GM23248 (cell line): ENCODE data around the gene FSTL1. TPM values are rescaled to one million over a fixed set of nuclear protein-coding genes. Genes with fewer than 3 reads are reported as not detected.

Source experiments
- DNase-seq: peaks from one replicate; pipeline ENCODE4 v3.0.0-alpha.2; 2015
- H2AFZ ChIP-seq: fragments of 200-600 bp; sonication (generic); 2 replicates; pipeline ENCODE4 v1.6.1; 2016; ENCODE audit warnings: antibody characterized with exemption
- H3F3A ChIP-seq: fragments of 200-600 bp; sonication (generic); 2 replicates; pipeline ENCODE4 v1.6.1; 2016; ENCODE audit warnings: mild to moderate bottlenecking, antibody characterized with exemption, mixed run types; ENCODE audit not compliant: insufficient read depth
- H3K27ac ChIP-seq: fragments of 200-600 bp; sonication (generic); 2 replicates; pipeline ENCODE4 v1.5.1; 2016; ENCODE audit warnings: mild to moderate bottlenecking
- H3K27me3 ChIP-seq: fragments of 200-600 bp; sonication (generic); replicated peaks from 2 replicates; pipeline ENCODE4 v1.6.1; 2016; ENCODE audit warnings: mild to moderate bottlenecking; ENCODE audit not compliant: insufficient read depth
- H3K36me3 ChIP-seq: fragments of 200-600 bp; sonication (generic); 2 replicates; pipeline ENCODE4 v1.6.1; 2016; ENCODE audit warnings: low read depth, mild to moderate bottlenecking
- H3K4me1 ChIP-seq: fragments of 200-600 bp; sonication (generic); 2 replicates; pipeline ENCODE4 v1.6.1; 2016; ENCODE audit warnings: mild to moderate bottlenecking; ENCODE audit not compliant: insufficient read depth
- H3K4me2 ChIP-seq: fragments of 200-600 bp; sonication (generic); one replicate; pipeline ENCODE4 v1.6.1; 2016; ENCODE audit warnings: mild to moderate bottlenecking; ENCODE audit not compliant: unreplicated experiment
- H3K4me3 ChIP-seq: fragments of 200-600 bp; sonication (generic); 2 replicates; pipeline ENCODE4 v1.5.1; 2016; ENCODE audit warnings: mild to moderate bottlenecking
- H3K79me2 ChIP-seq: fragments of 200-600 bp; sonication (generic); 2 replicates; pipeline ENCODE4 v1.6.1; 2016; ENCODE audit warnings: mild to moderate bottlenecking; ENCODE audit not compliant: insufficient read depth
- H3K9ac ChIP-seq: fragments of 200-600 bp; sonication (generic); 2 replicates; pipeline ENCODE4 v1.6.1; 2016; ENCODE audit warnings: mild to moderate bottlenecking
- H3K9me2 ChIP-seq: fragments of 200-600 bp; sonication (generic); 2 replicates; pipeline ENCODE4 v1.6.1; 2016; ENCODE audit warnings: mixed run types, mild to moderate bottlenecking, moderate library complexity; ENCODE audit not compliant: insufficient read depth
- H3K9me3 ChIP-seq: fragments of 200-600 bp; sonication (generic); one replicate; pipeline ENCODE4 v1.6.1; 2017; ENCODE audit warnings: low read depth
- H4K20me1 ChIP-seq: fragments of 200-600 bp; sonication (generic); 2 replicates; pipeline ENCODE4 v1.6.0; 2016; ENCODE audit not compliant: insufficient read depth
- EZH2 ChIP-seq: fragments of 200-600 bp; sonication (generic); IDR thresholded peaks from 2 replicates; pipeline ENCODE4 v1.6.1; 2018; ENCODE audit warnings: antibody characterized with exemption, mild to moderate bottlenecking; ENCODE audit not compliant: insufficient read depth, poor library complexity, severe bottlenecking
- EZH2phosphoT487 ChIP-seq: fragments of 200-600 bp; sonication (generic); IDR thresholded peaks from 2 replicates; pipeline ENCODE4 v1.6.1; 2018; ENCODE audit warnings: antibody characterized with exemption, moderate library complexity, mild to moderate bottlenecking, low read depth; ENCODE audit not compliant: insufficient read depth
- WGBS, 2 experiments: methylation state at CpG; one replicate each; pipeline ENCODE4 v1.1.6; 2015 to 2017; ENCODE audit warnings: low lambda C conversion rate in 2 of 2, low coverage in 1 of 2; ENCODE audit errors: missing lambda C conversion rate in 2 of 2; 5-methylcytosine and 5-hydroxymethylcytosine counted together
- in situ Hi-C: fragments of 300-500 bp; cut with MboI; formaldehyde crosslinking; loops from 2 replicates; pipeline ENCODE4 v1.15.0; 2020
- polyA plus RNA-seq: library from polyadenylated mRNA; unstranded; fragments of >200 nt; fragmentation: Nextera tagmentation; extraction: Ambion mirVana; gene quantifications from 2 replicates; pipeline ENCODE4 v1.2.1, GENCODE V29; 2016
- total RNA-seq: library from RNA; depleted of rRNA; stranded (reverse); fragments of >200 nt; shearing (Covaris generic); gene quantifications from 2 replicates; pipeline ENCODE4 v1.2.3, GENCODE V29; 2014

FSTL1 gene
- total and polyA plus RNA-seq, 2 experiments from 2014 or later = 1,910 to 4,171 TPM

- no peak overlapping the region for H3K9ac ChIP-seq
- H3K4me1 ChIP-seq = peaks cover 13% of the 10 kb centered on the region
- TF ChIP-seq EZH2phosphoT487 = no peak
- no peak for TF ChIP-seq EZH2
- H3K36me3 ChIP-seq = no peaks in the 10 kb centered on the region
- no peaks in the 10 kb centered on the region for H3K9me3 ChIP-seq
- H3K27ac ChIP-seq = no peak overlapping the region
- no peak overlapping the region for H2AFZ ChIP-seq
- H3K27me3 ChIP-seq = no peaks in the 10 kb centered on the region; the same call in 1 of the 2 replicates
- no peaks in the 10 kb centered on the region for H4K20me1 ChIP-seq
- no peaks in the 10 kb centered on the region for H3K9me2 ChIP-seq
- no peak for DNase-seq
- H3K79me2 ChIP-seq = peaks cover 3% of the 10 kb centered on the region
- no peak overlapping the region for H3K4me3 ChIP-seq
- in situ Hi-C loops = no loop called here
- peaks cover 17% of the 10 kb centered on the region; the same call in 1 of the 2 replicates for H3F3A ChIP-seq
- no peak overlapping the region for H3K4me2 ChIP-seq
These were observed 97.3 kb downstream of the FSTL1 start for GRCh38 chr3:120353463-120353862.

GRCh38 chr3:120352017-120352416 is 98.8 kb downstream of the FSTL1 start:
- Histone ChIP-seq H3K79me2 (peaks cover 16% of the 10 kb centered on the region), H3K27ac (no peak overlapping the region), H3K4me2 (no peak overlapping the region), H3K9me2 (no peaks in the 10 kb centered on the region), H4K20me1 (no peaks in the 10 kb centered on the region), H3F3A (peaks cover 21% of the 10 kb centered on the region; the same call in 1 of the 2 replicates), H3K9ac (no peak overlapping the region), H3K4me3 (no peak overlapping the region), H3K36me3 (no peaks in the 10 kb centered on the region), H2AFZ (no peak overlapping the region), H3K4me1 (peaks cover 20% of the 10 kb centered on the region), H3K27me3 (no peaks in the 10 kb centered on the region; the same call in 1 of the 2 replicates), H3K9me3 (no peaks in the 10 kb centered on the region)
- no peak for DNase-seq
- TF ChIP-seq EZH2 (no peak), EZH2phosphoT487 (no peak)
- 80 to 86% methylated on average over 4 of the region's 4 CpGs for WGBS, 2 experiments
- in situ Hi-C loops = no loop called here

GRCh38 chr3:120350401-120350941 is 100.3 kb downstream of the FSTL1 start:
- H3K4me3 ChIP-seq = peak overlapping the region; percentile 89
- in situ Hi-C loops = no loop called here
- peak overlapping the region; percentile 96 for H2AFZ ChIP-seq
- H3K4me2 ChIP-seq = peak overlapping the region; percentile 99
- H3K79me2 ChIP-seq = peaks cover 31% of the 10 kb centered on the region
- no peaks in the 10 kb centered on the region for H3K27me3 ChIP-seq
- peak overlapping the region; percentile 84 for H3K9ac ChIP-seq
- H3K4me1 ChIP-seq = peaks cover 20% of the 10 kb centered on the region
- H4K20me1 ChIP-seq = 0 out of 2 replicates have a peak, but pooled peaks cover 4% of the 10 kb centered on the region
- H3F3A ChIP-seq = peaks cover 21% of the 10 kb centered on the region; the same call in 1 of the 2 replicates
- no peak for TF ChIP-seq EZH2
- no peak for TF ChIP-seq EZH2phosphoT487
- H3K36me3 ChIP-seq = no peaks in the 10 kb centered on the region
- WGBS, 2 experiments = 31 to 38% methylated on average over 8 of the region's 8 CpGs
- peak overlapping the region; percentile 83 for H3K27ac ChIP-seq
- no peaks in the 10 kb centered on the region for H3K9me2 ChIP-seq
- peak; percentile 76 for DNase-seq
- H3K9me3 ChIP-seq = no peaks in the 10 kb centered on the region

GRCh38 chr3:120349855-120350125 is 101.0 kb downstream of the FSTL1 start:
- H3K27me3 ChIP-seq = no peaks in the 10 kb centered on the region
- no peak for TF ChIP-seq EZH2
- TF ChIP-seq EZH2phosphoT487 = no peak
- DNase-seq = no peak
- 0 out of 2 replicates have a peak, but pooled peaks cover 9% of the 10 kb centered on the region for H4K20me1 ChIP-seq
- H3K79me2 ChIP-seq = peaks cover 38% of the 10 kb centered on the region
- WGBS, 2 experiments = 1 to 3% methylated on average over 6 of the region's 6 CpGs
- peak overlapping the region; percentile 99 for H3K4me2 ChIP-seq
- H3K9me2 ChIP-seq = no peaks in the 10 kb centered on the region
- H3F3A ChIP-seq = peaks cover 22% of the 10 kb centered on the region; the same call in 1 of the 2 replicates
- H3K4me1 ChIP-seq = peaks cover 22% of the 10 kb centered on the region
- H3K36me3 ChIP-seq = no peaks in the 10 kb centered on the region
- H2AFZ ChIP-seq = peak overlapping the region; percentile 96
- H3K27ac ChIP-seq = peak overlapping the region; percentile 83
- in situ Hi-C loops = no loop called here
- peak overlapping the region; percentile 89 for H3K4me3 ChIP-seq
- peak overlapping the region; percentile 84 for H3K9ac ChIP-seq
- no peaks in the 10 kb centered on the region for H3K9me3 ChIP-seq
